Fibroblast of the aortic adventitia (primary cell): Measurements from ENCODE around the gene PLEKHS1. TPM values are rescaled to one million over a fixed set of nuclear protein-coding genes. Genes with fewer than 3 reads are reported as not detected.

ENCODE experiments used
- DNase-seq: peaks from one replicate; pipeline ENCODE4 v3.0.0-alpha.2; 2010; ENCODE audit warnings: low read depth
- H3K4me3 ChIP-seq: 2 replicates; pipeline ENCODE4 v1.5.1; 2011; ENCODE audit warnings: low read depth, mild to moderate bottlenecking, control low read depth, low read length, moderate library complexity
- total RNA-seq: library from RNA; depleted of rRNA; stranded (reverse); fragments of >200 nt; gene quantifications from 2 replicates; pipeline ENCODE4 v1.2.3, GENCODE V29; 2012; ENCODE audit warnings: low replicate concordance
- TF ChIP-seq, protein P1 (sequence below): IDR thresholded peaks from 2 replicates; pipeline ENCODE4 v1.5.1; 2011; ENCODE audit warnings: mild to moderate bottlenecking, low read length, control low read depth, inconsistent platforms; ENCODE audit not compliant: insufficient read depth

The PLEKHS1 gene
- total RNA-seq, 1 donor: not detected

DNA sequence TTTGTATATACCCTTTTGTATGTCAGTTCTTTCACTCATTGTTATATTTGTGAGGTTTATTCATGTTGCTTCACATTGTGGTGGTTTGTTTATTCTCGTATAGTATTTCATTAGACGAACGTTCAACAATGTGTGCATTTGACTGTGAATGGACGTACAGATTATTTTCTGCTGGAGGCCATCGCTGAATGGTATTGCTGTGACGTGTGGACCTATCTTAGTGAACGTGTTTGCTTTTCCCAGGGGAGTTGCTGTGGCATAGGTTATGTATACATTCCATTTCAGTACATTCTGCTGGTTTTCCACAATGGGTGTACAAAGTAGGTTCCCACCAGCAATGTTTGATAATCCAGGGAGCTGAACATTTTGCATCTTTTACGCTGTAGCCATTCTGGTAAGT lies 31.1 kb upstream of the PLEKHS1 start:
- no peak overlapping the region for H3K4me3 ChIP-seq
- TF ChIP-seq, protein P1, sequence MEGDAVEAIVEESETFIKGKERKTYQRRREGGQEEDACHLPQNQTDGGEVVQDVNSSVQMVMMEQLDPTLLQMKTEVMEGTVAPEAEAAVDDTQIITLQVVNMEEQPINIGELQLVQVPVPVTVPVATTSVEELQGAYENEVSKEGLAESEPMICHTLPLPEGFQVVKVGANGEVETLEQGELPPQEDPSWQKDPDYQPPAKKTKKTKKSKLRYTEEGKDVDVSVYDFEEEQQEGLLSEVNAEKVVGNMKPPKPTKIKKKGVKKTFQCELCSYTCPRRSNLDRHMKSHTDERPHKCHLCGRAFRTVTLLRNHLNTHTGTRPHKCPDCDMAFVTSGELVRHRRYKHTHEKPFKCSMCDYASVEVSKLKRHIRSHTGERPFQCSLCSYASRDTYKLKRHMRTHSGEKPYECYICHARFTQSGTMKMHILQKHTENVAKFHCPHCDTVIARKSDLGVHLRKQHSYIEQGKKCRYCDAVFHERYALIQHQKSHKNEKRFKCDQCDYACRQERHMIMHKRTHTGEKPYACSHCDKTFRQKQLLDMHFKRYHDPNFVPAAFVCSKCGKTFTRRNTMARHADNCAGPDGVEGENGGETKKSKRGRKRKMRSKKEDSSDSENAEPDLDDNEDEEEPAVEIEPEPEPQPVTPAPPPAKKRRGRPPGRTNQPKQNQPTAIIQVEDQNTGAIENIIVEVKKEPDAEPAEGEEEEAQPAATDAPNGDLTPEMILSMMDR: no peak
- DNase-seq: no peak

- TF ChIP-seq, protein P1: no peak
- H3K4me3 ChIP-seq: no peak overlapping the region
- DNase-seq: no peak
Measured at GRCh38 chr10:113732160-113732881, 19.2 kb upstream of the PLEKHS1 start.

DNA sequence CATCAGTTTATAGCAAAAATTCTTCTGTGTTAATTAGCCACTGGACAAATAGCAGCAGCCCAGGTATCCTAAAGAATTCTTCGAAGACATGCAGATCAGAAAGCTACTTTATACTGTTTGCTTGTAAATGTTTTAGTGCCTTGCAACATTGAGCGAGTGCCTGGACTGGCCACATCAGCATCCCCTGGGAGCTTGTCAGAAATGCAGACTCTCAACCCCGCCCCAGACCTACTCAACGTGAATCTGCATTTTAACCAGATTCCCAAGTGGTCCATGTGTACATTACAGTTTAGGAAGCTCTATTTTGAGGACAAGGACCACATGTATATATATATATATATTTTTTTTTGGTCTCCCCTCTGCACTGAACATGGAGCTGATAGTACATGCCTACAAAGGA lies 18.5 kb upstream of the PLEKHS1 start:
- DNase-seq: peak; percentile 24
- no peak overlapping the region for H3K4me3 ChIP-seq
- TF ChIP-seq, protein P1: no peak

DNA sequence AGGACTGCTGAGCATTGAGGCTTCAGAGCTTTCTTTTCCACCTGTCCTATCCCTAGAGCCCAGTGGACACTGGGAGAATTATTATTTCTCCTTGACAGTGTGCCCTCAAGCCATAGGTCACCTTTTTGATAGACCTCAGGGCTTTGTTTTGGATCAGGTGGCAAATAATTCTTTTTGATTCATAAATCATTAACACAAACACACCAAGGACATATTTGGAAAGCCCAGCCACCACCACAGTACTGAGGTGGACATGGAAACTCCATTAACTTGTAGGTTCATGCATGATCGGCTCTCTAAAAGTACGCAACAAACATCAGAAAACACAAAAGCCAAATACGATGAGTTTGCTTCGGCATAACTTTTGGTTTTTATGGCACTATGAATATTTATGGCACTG lies 17.8 kb upstream of the PLEKHS1 start:
- DNase-seq: no peak
- no peak overlapping the region for H3K4me3 ChIP-seq
- TF ChIP-seq, protein P1: no peak

DNA sequence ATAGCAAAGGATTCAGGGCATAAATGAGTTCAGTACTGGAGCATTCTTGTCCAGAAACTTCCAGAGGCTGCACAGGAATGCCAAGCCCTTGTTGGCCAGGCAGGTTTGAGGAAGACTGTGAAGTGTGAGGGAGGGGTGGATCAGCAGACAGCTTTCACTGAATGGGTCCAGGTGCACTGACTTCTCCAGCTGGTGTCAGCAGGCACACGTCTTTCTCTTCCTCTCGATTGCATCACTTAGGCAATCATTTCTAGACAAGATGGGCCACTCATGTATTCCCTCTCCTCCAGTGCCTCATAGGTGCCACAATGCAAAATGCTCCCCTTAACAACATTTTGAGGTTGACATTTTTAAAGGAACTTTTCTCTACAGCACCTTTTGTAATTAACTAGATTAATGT lies 15.6 kb upstream of the PLEKHS1 start:
- TF ChIP-seq, protein P1: no peak
- no peak for DNase-seq
- H3K4me3 ChIP-seq: no peak overlapping the region

- TF ChIP-seq, protein P1: no peak
- DNase-seq: peak; percentile 47
Measured at GRCh38 chr10:113736576-113736975, 14.9 kb upstream of the PLEKHS1 start.

GRCh38 chr10:113739031-113739430 lies 12.5 kb upstream of the PLEKHS1 start:
- no peak for DNase-seq
- TF ChIP-seq, protein P1: no peak
- no peak overlapping the region for H3K4me3 ChIP-seq

More at GRCh38 chr10:113736576-113736975, 14.9 kb upstream of the PLEKHS1 start:
- no peak overlapping the region for H3K4me3 ChIP-seq
